ENCODE results near the gene CYP2R1. TPM values are rescaled to one million over a fixed set of nuclear protein-coding genes. Genes with fewer than 3 reads are reported as not detected.
A peak's percentile ranks its signal among the peaks of the same experiment; 100 is the strongest.

The CYP2R1 gene, protein sequence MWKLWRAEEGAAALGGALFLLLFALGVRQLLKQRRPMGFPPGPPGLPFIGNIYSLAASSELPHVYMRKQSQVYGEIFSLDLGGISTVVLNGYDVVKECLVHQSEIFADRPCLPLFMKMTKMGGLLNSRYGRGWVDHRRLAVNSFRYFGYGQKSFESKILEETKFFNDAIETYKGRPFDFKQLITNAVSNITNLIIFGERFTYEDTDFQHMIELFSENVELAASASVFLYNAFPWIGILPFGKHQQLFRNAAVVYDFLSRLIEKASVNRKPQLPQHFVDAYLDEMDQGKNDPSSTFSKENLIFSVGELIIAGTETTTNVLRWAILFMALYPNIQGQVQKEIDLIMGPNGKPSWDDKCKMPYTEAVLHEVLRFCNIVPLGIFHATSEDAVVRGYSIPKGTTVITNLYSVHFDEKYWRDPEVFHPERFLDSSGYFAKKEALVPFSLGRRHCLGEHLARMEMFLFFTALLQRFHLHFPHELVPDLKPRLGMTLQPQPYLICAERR
- 12.1 and 12.4 TPM in 2 replicates for total RNA-seq (ENCODE audit: low replicate concordance)
- long read RNA-seq, transcript CYP2R1-206 (5 exons, 1,882 nt), result minor isoform, 7 of 26 reads
- long read RNA-seq, transcript CYP2R1-201 (5 exons, 2,235 nt), result major isoform, 8 of 26 reads
- long read RNA-seq, partial matches to known transcripts, result 0 of 26 reads
- long read RNA-seq, other reads (novel, unspliced or antisense), result 9 of 26 reads

DNA sequence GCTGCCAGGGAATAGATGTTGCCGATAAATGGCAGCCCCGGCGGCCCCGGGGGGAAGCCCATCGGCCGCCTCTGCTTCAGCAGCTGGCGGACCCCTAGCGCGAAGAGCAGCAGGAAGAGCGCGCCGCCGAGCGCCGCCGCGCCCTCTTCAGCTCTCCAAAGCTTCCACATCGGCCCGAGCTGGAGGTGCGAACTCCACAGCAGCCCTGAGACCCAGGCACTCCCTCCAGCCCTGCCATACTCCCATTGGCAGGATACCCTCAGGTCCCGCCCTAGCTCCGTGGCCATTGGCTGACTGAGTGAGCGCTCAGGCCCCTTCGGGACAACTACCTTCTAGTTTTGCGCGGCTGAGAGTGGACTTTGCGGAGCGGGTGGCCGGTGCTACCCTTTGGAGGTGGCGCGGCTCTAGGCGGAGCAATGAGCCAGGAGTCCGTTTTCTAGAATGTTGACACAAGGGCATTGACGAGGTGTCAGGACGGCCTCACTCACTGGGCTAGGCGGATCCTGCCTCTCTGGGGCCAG is at the start of gene CYP2R1:
CYP2R1 (minus strand) TSS at position 196 of the 521 bp plus-strand sequence; CDS start at position 170, 26 bp downstream.
- peak; percentile 90 for DNase-seq (ENCODE audit: extremely low spot score, unreplicated experiment)
- no peaks in the 10 kb centered on the region for H3K27me3 Mint-ChIP-seq
- H3K4me1 Mint-ChIP-seq (ENCODE audit: unreplicated experiment), result peaks cover 7% of the 10 kb centered on the region
- H3K36me3 Mint-ChIP-seq, result peaks cover 3% of the 10 kb centered on the region
- H3K9me3 Mint-ChIP-seq, result no peaks in the 10 kb centered on the region
- no peak for TF ChIP-seq CTCF (conservative IDR thresholded peaks at IDR 0.05)
- peak within 1 kb of the TSS; percentile 92 for H3K27ac Mint-ChIP-seq
- peak within 1 kb of the TSS; percentile 97 for H3K4me3 Mint-ChIP-seq

DNA sequence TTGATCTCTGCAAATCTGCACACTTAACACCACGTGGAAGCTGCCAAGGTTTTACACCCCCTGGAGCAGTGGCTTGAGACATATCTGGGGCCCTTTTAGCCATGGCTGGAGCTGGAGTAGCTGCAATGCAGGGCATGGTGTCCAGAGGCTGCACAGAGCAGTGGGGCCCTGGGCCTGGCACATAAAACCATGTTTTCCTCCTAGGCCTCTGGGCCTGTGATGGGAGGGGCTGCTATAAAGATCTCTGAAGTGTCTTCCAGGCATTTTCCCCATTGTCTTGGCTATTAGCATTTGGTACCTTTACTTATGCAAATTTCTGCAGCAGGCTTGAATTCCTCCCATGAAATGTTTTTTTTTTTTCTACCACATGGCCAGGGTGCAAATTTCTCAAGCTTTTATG is 46.9 kb upstream of the CYP2R1 start:
- H3K27ac Mint-ChIP-seq, result no peak overlapping the region
- peaks cover 8% of the 10 kb centered on the region for H3K9me3 Mint-ChIP-seq
- no peak for DNase-seq (ENCODE audit: extremely low spot score, unreplicated experiment)
- H3K4me3 Mint-ChIP-seq, result no peak overlapping the region
- peaks cover 3% of the 10 kb centered on the region for H3K27me3 Mint-ChIP-seq
- peaks cover 3% of the 10 kb centered on the region for H3K36me3 Mint-ChIP-seq
- no peaks in the 10 kb centered on the region for H3K4me1 Mint-ChIP-seq (ENCODE audit: unreplicated experiment)
- TF ChIP-seq CTCF (conservative IDR thresholded peaks at IDR 0.05), result no peak

DNA sequence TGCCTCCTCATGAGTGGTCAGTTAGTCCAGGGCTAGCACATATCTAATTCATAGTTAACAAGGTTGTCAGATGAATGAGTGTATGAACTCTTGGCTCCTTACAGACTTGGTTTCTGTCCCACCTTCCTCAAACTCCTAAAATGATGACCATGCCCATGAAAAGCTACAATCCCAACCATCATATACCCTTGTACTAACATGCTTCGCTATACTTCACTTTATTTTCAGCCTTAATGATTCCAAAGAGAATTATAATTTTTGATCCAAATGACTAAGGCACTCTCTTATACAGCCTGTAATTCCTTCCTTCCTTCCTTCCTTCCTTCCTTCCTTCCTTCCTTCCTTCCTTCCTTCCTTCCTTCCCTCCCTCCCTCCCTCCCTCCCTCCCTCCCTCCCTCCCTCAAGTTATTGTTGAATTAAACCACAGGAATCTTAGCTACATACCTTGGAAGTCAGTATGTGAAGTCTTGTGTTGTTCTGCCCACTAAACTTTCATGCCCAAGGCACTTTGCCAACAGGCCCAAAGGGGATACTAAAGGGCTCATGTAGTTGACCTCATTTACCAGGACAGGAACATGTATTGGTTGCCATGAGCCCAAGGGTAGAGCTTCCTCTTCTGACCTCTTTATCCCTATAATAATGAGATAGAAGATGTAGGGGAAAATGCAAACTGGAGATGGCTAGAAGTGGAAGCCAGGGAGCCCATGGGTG is 42.8 kb upstream of the CYP2R1 start:
- Mint-ChIP-seq H3K4me1 (ENCODE audit: unreplicated experiment) (no peaks in the 10 kb centered on the region), H3K9me3 (peaks cover 8% of the 10 kb centered on the region)

GRCh38 chr11:14932447-14932846 is 40.4 kb upstream of the CYP2R1 start:
- Mint-ChIP-seq H3K27ac (no peak overlapping the region), H3K4me3 (no peak overlapping the region), H3K4me1 (ENCODE audit: unreplicated experiment) (no peaks in the 10 kb centered on the region), H3K36me3 (no peaks in the 10 kb centered on the region), H3K9me3 (peaks cover 4% of the 10 kb centered on the region), H3K27me3 (peaks cover 9% of the 10 kb centered on the region)
- no peak for DNase-seq (ENCODE audit: extremely low spot score, unreplicated experiment)
- no peak for TF ChIP-seq CTCF (conservative IDR thresholded peaks at IDR 0.05)

More for the DNA sequence above, 42.8 kb upstream of the CYP2R1 start:
- Mint-ChIP-seq H3K36me3 (peaks cover 3% of the 10 kb centered on the region), H3K27ac (no peak overlapping the region), H3K4me3 (no peak overlapping the region), H3K27me3 (peaks cover 9% of the 10 kb centered on the region)
- no peak for TF ChIP-seq CTCF (conservative IDR thresholded peaks at IDR 0.05)
- no peak for DNase-seq (ENCODE audit: extremely low spot score, unreplicated experiment)

- Mint-ChIP-seq H3K36me3 (no peaks in the 10 kb centered on the region), H3K27ac (no peak overlapping the region), H3K4me3 (no peak overlapping the region), H3K9me3 (peaks cover 4% of the 10 kb centered on the region), H3K27me3 (peaks cover 9% of the 10 kb centered on the region), H3K4me1 (ENCODE audit: unreplicated experiment) (no peaks in the 10 kb centered on the region)
- no peak for TF ChIP-seq CTCF (conservative IDR thresholded peaks at IDR 0.05)
- DNase-seq (ENCODE audit: extremely low spot score, unreplicated experiment), result no peak
Measured at GRCh38 chr11:14930369-14930768, 38.3 kb upstream of the CYP2R1 start.

Measured in type B pancreatic cell (in vitro differentiated cells).